NCI-H1105 treated with DMSO at 0.1 percent for 48 hours (cell line): Measurements from ENCODE around the gene CIITA.
"Not testable (repeated sequence)": the region's sequence is repeated elsewhere in the genome, so short reads cannot be mapped to it uniquely, and the experiment has no call there.

ENCODE experiments used
- DNase-seq: peaks from one replicate; lab custom pipeline; 2025; lab: John Stamatoyannopoulos, UW

The CIITA gene

GRCh38 chr16:10937068-10937859 is 60.3 kb downstream of the CIITA start:
- DNase-seq, result no peak

DNA sequence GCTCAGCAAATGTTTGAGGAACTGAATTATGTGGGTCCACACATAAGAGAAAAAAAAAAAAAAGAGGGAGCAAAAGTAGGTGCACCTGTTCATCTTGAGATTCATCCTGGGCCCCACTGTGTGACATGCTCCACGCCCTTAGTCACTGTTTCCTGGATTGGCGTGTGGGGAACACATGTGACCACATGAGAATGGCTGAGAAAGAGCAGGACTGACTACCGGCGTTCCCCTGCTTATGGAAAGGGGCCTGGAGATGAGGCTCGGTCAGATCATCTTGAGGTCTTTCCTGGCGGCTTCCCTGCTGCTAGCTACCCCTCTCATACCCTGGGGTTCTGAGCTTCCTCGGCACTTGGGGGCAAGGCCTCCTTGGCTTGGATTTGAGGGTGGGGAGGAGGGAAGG is 61.3 kb downstream of the CIITA start:
- no peak for DNase-seq

GRCh38 chr16:10938796-10939648 is 62.0 kb downstream of the CIITA start:
- no peak for DNase-seq

- DNase-seq, result no peak
These were observed 62.7 kb downstream of the CIITA start for GRCh38 chr16:10939649-10940234.

GRCh38 chr16:10940501-10941079 is 63.6 kb downstream of the CIITA start:
- no peak for DNase-seq

DNA sequence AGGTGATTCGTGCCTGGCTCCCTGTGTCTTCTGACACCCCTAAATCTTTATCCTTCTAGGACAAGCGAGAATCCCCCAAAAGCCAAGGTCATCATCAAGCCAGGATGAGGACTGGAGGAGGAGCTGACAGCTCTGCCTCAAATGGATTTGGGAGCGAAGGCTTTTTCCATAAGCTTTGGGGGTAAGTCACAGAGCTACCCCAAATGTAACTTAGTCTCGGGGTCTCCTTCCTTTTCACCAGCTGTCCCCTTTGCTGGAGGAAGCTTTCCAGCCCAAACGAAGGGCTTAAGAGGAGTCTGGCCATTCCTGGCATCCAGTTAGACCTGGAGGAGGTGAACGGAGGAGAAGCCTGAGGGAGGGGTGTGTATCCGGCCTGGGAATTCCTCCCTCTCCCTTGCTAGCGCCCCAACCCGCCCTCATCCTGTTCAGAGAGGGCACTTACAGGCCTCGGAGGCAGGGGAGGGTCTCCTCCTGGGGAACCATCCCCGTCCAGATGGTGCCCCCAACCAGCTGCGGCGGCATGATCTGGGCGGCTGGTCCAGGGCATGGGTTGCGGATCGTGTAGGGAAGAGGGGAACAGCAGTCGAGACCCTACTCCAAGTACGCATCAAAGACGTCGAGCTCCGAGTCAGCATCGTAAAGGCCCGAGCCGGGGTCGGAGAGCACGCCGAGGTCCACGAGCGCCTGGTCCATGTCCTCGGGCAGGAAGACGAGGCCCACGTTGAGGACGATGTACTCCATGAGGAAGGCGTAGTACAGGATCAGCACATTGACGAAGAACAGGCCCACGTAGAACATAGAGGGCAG is 64.3 kb downstream of the CIITA start:
- DNase-seq, result no peak

DNA sequence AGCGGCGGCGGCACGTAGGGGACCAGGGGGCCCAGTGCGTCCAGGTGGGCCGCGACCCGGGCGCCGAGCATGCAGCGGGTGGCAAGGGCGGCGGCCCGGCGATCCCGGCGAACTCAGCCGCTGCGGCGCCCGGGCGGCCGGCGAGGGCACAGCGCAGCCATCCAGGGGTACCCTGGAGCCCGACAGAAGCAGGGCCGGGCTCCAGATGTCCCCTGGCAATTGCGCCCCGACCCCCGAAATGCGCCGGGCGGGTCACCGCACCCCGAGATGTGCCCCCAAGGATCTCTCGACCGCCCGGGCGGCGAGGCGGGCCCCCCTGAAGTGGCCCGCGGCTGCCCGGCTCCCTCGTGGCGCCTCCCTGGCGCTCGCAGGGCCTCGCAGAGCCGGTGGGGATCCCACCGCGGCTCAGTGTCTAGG is 64.9 kb downstream of the CIITA start:
- DNase-seq, result not testable (repeated sequence)

DNA sequence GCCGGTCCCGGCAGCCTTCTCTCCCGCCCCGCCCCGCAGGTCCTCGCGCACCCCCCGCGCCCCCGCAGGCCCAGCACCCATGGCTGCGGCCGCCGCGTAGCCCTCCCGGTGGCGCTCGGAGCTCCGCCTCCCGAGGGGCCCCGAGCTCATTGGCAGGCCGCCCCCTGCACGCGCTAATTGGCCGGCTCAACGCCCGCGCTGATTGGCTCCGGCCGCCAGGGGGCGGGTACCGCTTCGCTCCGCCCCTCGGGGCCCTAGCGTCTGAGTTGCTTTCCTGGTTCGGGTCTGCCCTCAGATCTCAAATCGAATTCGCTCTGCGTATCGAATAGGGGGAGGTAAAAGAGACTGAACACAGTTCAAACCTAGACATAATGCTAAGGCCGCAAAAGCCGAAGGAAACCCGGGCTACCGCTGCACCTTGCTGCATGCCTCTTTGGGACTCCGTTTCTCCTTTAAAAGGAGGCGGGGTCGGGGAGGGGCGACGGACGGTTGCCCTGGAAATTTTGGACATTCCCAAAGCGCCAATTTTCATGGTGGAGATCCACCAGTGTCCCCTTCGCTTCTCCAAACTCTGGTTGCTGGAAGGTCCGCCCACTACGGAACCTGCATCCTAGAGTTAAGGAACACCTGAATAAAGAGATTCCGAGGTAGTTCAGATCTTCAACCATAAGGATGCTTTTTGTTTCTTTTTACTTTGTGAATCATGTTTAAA is 65.5 kb downstream of the CIITA start, which contains the start of gene DEXI:
Gene DEXI (minus strand): TSS at position 117 of the 712 bp plus-strand sequence. CDS start 463 bp downstream, outside the sequence.
- DNase-seq, result peak; percentile 86

- DNase-seq, result no peak
These were observed 66.0 kb downstream of the CIITA start for GRCh38 chr16:10943064-10943353.

DNA sequence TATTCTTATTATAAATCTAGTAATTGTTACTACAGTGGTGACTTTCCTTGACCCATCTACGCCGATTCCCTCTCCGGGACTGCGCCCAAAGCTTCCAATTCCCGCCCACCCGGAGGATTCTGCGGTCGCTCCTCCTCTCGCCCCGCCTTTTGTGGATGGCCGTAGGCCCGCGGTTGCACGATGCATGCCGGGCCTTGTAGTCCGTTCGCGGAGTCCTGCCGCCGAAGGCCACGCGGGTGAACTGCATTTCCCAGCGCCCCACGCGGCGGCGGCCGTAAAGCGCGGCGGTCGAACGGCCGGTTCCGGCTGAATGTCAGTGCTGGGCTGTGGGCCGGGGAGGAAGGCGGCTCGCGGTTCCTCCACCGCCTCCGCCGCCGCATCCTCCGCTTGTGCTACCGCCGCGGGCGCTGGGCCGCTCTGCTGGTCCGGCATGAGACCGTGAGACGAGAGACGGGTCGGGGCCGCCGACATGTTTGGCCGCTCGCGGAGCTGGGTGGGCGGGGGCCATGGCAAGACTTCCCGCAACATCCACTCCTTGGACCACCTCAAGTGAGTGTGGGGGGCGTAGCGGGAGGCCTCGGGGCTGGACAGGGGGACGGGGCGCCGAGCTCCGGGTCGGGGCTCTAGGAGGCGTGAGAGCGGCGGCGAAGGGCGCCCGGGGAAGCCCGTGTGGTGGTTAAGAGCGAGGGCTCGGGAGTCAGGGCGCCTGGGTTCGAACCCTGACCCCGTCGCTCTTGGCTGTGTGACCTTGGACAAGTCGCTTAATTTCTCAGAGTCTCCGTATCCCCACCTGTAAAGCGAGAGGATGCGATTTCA is 67.5 kb downstream of the CIITA start, which contains the start of gene CLEC16A:
Gene CLEC16A (plus strand): TSS at position 316 of the 816 bp plus-strand sequence. CDS start 154 bp downstream, at position 470.
- peak; percentile 89 for DNase-seq

DNA sequence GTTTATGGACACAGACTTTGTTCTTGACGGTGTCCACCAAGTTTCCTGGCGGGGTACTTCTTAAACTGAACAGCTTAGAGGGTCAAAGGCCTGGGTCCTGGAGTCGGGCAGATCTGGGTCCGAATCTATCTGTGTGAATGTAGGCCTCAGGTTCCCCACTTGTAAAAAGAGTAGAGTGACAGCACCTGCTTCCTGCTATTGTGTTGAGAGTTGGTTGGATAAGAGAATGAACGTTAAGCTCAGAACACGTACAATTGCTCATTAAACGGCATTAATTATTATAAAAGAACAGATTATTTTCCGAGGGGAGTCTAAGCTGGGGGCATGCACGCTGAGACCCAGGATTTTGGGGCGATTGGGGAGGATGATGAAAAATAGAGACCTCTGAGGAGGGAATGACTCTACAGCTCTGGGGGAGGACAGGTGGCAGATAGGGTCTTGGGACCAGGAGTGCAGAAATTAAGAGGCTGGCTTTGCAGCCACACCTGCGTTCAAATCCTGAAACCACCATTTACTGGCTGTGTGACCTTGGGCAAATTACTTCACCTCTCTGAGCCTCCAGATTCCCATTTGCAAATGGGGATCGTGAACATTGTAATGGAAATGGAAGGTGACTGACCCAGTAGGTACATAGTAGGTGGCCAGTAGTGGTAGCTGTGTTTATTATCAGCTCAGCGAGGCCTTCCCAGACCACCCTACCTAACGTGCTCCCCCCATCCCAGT is 68.2 kb downstream of the CIITA start:
- DNase-seq, result no peak

GRCh38 chr16:10946308-10946707 is 69.3 kb downstream of the CIITA start:
- no peak for DNase-seq

DNA sequence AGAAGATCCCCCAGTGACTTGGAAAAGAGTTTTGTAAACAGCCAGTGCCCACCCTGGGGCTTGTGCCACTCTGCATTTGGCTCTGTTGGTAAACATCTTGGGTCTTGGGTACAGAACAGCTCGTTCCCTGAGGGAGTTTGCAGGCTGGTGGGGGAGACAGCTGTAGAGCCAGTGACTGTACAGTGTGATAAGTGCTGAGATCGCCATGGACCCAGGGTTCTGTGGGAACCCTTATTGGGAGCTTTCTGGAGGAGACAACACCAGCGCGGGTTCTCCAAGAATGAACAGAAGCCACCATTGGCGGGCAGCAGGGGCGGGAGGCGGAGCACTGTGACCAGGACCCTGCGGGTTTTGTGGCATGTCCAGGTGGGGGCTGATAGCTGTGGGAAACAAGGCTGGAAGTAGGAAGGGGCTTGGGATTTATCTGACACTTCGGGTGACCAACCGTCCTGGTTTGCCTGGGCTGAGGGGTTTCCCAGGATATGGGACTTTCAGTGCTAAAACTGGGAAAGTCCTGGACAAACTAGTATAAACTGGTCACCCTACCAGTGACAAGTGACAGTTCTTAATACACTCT is 70.3 kb downstream of the CIITA start:
- no peak for DNase-seq

GRCh38 chr16:10949424-10949970 is 72.5 kb downstream of the CIITA start:
- DNase-seq, result no peak

- no peak for DNase-seq
These were observed 73.4 kb downstream of the CIITA start for GRCh38 chr16:10950393-10950792.

DNA sequence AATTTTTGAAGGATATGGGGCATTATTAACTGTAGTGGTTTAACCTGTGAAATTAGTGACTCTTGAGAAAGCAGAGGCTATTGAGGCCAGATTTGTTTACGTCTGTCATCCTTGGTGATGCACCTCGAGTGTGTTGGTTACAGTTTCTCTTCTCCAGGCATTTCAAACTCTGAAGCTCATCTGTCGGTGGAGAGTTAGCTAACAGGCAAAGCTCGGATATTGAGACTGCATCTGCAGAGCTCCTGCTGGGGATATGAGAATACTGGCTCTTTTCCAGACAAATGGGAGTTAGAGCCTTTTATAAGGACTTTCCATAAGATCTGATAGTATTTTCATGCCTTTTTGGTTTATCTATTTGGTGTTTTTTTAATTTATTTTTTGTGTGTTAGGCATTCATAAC is 74.0 kb downstream of the CIITA start:
- DNase-seq, result no peak

DNA sequence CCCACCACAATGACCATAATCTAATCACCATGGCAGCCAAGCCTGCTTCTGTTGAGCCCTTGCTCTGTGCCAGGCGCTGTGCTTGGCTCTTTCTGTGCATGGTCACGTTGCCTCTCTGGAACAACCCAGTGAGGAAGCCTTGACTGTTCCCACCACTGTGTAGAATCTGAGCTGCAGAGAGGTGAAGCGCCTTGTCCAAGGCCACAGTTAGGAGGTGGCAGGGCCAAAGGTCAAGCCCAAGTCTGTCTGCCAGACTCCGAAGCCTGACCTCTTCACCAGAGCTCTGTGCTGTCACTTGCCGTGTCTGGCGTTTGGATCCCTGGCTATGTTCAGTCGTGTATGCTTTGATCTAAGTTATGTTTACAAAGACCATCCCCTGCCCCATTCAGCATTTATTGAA is 77.9 kb downstream of the CIITA start:
- no peak for DNase-seq

DNA sequence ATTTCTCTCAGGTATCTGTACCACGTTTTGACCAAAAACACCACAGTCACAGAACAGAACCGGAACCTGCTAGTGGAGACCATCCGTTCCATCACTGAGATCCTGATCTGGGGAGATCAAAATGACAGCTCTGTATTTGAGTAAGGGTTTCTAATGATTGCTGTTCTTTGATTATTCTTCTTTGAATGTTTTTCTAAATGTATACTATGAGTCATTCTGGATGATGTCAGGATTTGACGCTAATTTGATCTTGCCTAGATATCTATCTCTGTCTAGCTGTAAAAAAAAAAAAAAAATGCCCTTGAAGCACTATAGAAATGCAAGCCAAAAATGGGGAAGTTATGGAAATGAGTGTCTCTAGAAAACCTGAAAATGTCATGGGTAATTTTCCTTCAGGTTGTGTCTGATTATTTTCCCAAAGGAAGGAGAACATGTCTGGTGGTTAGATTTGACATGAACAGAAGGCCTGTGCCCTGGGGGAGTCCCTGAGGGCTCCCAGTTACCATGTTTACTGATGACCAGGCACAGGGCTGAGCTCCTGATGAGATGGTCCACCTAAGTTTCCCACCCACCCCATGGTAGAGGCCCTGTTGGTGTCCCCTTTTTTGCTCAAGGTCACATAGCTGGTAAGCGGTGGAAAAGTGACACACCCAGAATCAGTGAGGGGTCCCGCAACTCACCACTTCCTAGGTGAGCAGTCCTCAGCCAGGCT is 80.9 kb downstream of the CIITA start:
- no peak for DNase-seq
